GM10266 (cell line): Measurements from ENCODE around the gene TRIM6.

Experiments
- DNase-seq: peaks from one replicate; pipeline ENCODE4 v3.0.0; 2012; ENCODE audit errors: extremely low spot score
- TF ChIP-seq, protein P1 (sequence below): IDR thresholded peaks from 2 replicates; pipeline ENCODE4 v1.5.1; 2012; ENCODE audit warnings: mild to moderate bottlenecking, low read depth; ENCODE audit not compliant: control insufficient read depth, insufficient read depth; ENCODE audit errors: missing control alignments

TRIM6 gene, protein sequence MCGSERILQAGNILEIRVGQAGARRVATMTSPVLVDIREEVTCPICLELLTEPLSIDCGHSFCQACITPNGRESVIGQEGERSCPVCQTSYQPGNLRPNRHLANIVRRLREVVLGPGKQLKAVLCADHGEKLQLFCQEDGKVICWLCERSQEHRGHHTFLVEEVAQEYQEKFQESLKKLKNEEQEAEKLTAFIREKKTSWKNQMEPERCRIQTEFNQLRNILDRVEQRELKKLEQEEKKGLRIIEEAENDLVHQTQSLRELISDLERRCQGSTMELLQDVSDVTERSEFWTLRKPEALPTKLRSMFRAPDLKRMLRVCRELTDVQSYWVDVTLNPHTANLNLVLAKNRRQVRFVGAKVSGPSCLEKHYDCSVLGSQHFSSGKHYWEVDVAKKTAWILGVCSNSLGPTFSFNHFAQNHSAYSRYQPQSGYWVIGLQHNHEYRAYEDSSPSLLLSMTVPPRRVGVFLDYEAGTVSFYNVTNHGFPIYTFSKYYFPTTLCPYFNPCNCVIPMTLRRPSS

DNA sequence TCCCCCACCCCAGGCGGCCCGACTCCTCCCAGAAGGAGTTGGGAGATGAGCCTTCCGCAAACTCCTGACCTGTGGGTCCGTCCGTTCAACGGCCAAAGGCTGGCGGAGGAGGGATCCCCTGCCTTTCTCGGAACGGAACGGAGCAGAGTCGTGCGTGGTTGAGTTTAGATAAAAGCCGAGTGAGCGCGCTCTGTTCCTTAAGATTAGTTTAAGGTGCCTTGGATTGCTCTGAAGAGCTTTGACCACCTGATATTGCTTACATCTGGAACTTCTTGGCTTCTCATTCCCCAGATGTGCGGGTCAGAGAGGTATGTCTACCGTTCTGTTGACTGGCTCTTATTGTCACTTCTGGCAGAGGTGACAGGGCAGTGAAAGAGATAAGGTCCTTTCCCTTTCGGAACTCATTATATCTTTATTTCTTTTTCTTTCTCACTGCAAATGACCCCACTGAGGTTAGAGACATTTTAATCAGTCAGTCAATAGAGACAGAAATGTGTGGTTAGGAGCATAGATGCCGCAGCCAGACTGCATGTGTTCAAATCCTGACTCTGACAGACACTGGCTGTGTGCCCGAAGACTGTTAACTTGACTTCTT lies at the start of gene TRIM6:
Gene TRIM6, plus strand, starts transcription at position 31 of the 595 bp plus-strand sequence. Its CDS starts 261 bp downstream, at position 292.
- TF ChIP-seq, protein P1, sequence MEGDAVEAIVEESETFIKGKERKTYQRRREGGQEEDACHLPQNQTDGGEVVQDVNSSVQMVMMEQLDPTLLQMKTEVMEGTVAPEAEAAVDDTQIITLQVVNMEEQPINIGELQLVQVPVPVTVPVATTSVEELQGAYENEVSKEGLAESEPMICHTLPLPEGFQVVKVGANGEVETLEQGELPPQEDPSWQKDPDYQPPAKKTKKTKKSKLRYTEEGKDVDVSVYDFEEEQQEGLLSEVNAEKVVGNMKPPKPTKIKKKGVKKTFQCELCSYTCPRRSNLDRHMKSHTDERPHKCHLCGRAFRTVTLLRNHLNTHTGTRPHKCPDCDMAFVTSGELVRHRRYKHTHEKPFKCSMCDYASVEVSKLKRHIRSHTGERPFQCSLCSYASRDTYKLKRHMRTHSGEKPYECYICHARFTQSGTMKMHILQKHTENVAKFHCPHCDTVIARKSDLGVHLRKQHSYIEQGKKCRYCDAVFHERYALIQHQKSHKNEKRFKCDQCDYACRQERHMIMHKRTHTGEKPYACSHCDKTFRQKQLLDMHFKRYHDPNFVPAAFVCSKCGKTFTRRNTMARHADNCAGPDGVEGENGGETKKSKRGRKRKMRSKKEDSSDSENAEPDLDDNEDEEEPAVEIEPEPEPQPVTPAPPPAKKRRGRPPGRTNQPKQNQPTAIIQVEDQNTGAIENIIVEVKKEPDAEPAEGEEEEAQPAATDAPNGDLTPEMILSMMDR, result no peak
- peak; percentile 43 for DNase-seq

DNA sequence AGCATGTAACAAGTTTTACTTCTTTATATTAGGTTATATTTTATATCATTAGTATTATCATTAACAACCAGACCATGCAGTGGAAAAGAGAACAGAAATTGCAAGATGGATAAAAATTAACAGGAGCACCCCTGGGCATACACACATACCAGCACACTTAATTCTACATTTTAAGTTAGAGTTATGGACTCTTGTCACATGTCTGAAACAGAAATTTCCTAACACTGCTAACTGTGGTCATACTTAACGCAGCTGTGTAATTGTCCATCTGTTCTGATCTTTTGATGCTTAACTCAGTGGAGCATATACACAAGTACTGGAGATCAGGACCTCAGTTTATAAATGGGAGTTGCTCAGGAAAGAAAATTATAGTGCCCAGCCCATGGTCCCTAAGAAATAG lies 48.5 kb upstream of the TRIM6 start:
- DNase-seq, result no peak
- TF ChIP-seq, protein P1, result no peak

DNA sequence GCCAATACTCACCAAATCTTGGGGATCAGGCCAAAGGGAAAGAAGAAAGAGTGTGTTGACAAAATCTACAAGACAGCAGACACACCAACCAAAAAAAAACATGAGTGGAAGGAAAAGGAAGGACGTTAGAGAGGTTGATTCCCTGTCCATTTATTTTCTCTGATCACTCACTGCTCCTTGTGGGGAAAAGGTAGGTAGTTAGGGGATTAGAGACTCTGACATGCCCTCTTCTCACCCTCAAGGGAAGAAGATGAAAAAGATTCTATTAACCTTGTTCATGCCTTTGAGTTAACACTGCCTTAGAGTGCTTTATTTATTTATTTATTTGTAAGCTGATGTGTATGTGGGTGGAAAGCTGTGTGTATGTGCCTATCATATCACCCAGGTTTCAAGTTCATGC lies 48.0 kb upstream of the TRIM6 start, which contains the start of gene OR52H1:
Gene OR52H1, minus strand, starts transcription at position 101 of the 400 bp plus-strand sequence. CDS start 3,035 bp downstream, outside the sequence.
- TF ChIP-seq, protein P1, result no peak
- no peak for DNase-seq

DNA sequence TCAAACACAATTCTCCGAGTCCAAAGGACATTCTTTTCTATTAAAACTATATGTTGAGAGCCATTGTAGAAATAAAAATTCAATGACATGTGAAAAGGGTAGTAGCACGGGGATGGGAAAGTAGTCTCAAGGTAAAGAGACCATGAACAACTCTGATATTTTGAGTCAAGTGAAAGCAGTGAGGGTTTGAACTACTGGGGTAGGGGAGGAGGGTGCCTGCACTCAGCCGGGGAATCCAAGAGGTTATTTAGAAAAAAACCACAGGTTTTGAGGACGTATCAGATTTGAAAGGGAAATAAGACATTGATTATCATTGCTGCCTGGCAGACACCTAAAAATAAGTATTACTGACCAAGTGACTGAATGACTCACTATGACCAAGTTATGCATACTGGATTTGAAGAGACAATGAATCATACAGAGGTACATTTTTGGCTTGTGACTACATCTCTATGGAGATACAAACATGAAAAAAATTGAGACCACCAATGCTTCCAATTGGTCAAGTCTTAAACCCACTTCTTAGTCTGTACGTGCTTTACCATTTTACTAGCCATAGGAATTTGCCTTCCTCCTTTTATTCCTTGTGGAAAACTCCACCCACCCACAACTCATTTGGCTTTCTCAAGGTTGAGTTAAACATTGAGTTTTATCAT lies 45.9 kb upstream of the TRIM6 start:
- TF ChIP-seq, protein P1, result no peak
- DNase-seq, result no peak

DNA sequence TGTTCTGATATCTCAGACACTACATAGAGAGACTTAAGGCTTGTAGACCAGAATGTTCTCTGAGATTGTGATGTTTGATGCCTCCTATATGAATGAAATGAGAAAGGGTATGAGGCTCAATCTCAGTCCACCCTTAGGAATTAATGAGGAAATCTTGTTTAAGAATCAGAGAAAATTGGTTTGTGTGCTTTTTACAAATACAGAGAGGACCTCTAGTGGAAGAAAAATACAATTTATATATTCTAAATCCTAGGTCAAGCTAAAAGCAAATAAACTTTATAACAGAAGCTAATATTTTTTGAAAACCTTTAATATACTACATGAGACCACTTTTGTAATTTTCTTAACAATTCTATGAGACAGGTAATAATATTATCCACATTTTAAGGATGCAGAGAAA lies 43.1 kb upstream of the TRIM6 start:
- TF ChIP-seq, protein P1, result peak; percentile 18
- no peak for DNase-seq

DNA sequence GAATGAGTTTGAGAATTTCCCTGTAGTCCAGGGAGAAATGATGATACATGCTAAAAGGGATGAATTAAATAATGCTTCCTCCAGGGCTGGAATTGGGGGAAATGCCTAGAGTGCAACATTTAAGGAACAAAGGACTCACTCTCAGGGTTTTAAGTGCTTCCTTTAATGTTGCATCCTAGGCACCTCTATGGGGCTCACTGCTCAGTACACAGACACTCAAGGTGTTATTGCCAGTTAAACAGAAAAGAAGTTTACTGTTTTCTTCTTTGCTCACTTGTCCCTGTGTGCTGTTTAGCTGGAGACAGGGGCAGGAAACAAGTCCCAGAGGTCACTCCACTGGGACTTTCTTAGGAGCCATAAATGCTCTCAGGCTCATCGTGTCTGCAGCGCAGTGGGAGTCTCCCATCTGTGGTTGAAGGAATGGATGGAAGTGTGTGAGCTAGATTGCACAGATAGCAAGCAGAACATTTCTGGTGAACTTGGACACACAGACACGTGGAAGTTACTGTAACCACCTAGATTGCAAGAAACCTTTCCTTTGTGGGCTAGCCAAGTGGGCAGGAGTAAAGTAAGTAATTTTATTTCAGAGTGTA lies 39.7 kb upstream of the TRIM6 start:
- TF ChIP-seq, protein P1, result no peak
- no peak for DNase-seq
